Neutrophil (primary cell): Measurements from ENCODE around the gene SLC30A7.
"Not testable (repeated sequence)": the region's sequence is repeated elsewhere in the genome, so short reads cannot be mapped to it uniquely, and the experiment has no call there.

Experiments
- H3K27ac ChIP-seq: fragments of 200-600 bp; sonication (generic); 2 replicates; pipeline ENCODE4 v1.5.1; 2016; ENCODE audit warnings: mild to moderate bottlenecking, moderate library complexity
- H3K27me3 ChIP-seq: fragments of 200-600 bp; sonication (generic); 2 replicates; pipeline ENCODE4 v1.6.0; 2016; ENCODE audit warnings: mild to moderate bottlenecking
- H3K36me3 ChIP-seq: fragments of 200-600 bp; sonication (generic); 2 replicates; pipeline ENCODE4 v1.5.1; 2017
- H3K4me1 ChIP-seq, 2 experiments: fragments of 200-600 bp in 1 of 2; sonication (generic) in 1 of 2; 1 replicate in 1 of 2; 2 replicates in 1 of 2; pipeline versions ENCODE4 v1.5.1 to v1.6.1; 2013 to 2016; ENCODE audit warnings: low read depth in 1 of 2, low read length in 1 of 2, mild to moderate bottlenecking in 1 of 2, moderate library complexity in 1 of 2; ENCODE audit not compliant: control insufficient read depth in 1 of 2, insufficient read depth in 1 of 2
- H3K4me3 ChIP-seq, 2 experiments: fragments of 200-600 bp in 1 of 2; sonication (generic) in 1 of 2; 1 replicate in 1 of 2; 2 replicates in 1 of 2; pipeline ENCODE4 v1.5.1; 2013 to 2016; ENCODE audit warnings: low read depth in 1 of 2, low read length in 1 of 2, mild to moderate bottlenecking in 1 of 2, moderate library complexity in 1 of 2
- H3K9me3 ChIP-seq: fragments of 200-600 bp; sonication (generic); 2 replicates; pipeline ENCODE4 v1.5.1; 2016
- TF ChIP-seq, protein P1 (sequence below): fragments of 200-600 bp; sonication (generic); IDR thresholded peaks from 2 replicates; pipeline ENCODE4 v1.5.1; 2016; ENCODE audit warnings: antibody characterized with exemption

SLC30A7 gene, protein sequence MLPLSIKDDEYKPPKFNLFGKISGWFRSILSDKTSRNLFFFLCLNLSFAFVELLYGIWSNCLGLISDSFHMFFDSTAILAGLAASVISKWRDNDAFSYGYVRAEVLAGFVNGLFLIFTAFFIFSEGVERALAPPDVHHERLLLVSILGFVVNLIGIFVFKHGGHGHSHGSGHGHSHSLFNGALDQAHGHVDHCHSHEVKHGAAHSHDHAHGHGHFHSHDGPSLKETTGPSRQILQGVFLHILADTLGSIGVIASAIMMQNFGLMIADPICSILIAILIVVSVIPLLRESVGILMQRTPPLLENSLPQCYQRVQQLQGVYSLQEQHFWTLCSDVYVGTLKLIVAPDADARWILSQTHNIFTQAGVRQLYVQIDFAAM

DNA sequence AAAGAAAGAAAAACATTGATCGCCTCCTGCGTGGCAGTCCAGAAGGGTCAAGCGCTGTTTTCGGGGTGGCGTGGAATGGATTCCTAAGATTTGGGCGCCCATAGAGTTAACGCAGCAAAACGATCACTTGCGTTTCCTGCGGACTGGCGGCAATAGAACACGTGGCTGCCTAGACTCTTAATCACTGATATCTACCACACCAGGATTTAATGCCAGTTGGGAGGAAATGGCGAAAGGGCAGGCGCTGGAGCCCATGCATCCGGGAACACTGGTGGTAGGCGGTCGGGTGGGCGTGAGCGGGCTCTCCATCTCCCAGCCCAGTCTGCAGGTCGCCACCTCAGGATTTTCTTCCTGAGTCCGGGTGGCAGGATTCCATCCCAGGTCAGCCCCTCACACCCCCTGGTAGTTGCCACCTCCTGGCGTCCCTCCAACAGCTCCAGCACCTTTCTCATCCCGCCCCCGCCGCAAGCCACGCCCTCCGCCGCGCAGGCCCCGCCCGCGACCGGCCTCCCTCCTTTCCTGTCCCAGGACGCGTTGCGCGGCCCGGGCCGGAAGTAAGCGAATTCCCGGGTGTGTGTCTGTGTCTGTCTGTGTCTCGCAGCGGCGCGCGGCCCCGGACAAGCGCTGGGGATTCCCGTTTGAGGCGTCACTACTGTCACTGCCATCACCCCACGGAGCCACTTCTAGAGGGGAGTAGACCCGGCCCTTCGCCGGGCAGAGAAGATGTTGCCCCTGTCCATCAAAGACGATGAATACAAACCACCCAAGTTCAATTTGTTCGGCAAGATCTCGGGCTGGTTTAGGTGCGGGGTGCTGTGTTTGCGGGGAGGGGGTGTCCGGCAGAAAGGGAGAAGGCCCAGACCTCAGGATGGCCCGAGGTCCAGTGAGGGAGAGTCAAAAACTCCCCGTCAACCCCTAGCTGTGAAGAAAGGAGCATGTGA, at the start of gene SLC30A7:
TSS of gene SLC30A7 (plus strand) at position 551 of the 941 bp plus-strand sequence. CDS start at position 724, 173 bp downstream.
- TF ChIP-seq, protein P1, sequence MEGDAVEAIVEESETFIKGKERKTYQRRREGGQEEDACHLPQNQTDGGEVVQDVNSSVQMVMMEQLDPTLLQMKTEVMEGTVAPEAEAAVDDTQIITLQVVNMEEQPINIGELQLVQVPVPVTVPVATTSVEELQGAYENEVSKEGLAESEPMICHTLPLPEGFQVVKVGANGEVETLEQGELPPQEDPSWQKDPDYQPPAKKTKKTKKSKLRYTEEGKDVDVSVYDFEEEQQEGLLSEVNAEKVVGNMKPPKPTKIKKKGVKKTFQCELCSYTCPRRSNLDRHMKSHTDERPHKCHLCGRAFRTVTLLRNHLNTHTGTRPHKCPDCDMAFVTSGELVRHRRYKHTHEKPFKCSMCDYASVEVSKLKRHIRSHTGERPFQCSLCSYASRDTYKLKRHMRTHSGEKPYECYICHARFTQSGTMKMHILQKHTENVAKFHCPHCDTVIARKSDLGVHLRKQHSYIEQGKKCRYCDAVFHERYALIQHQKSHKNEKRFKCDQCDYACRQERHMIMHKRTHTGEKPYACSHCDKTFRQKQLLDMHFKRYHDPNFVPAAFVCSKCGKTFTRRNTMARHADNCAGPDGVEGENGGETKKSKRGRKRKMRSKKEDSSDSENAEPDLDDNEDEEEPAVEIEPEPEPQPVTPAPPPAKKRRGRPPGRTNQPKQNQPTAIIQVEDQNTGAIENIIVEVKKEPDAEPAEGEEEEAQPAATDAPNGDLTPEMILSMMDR = no peak
- Histone ChIP-seq H3K27ac (peak within 1 kb of the TSS; percentile 87), H3K4me1 (peaks cover 16 to 25% of the 10 kb centered on the region in 2 experiments), H3K27me3 (no peaks in the 10 kb centered on the region), H3K4me3 (peak within 1 kb of the TSS; percentile 76 to 99), H3K9me3 (no peaks in the 10 kb centered on the region), H3K36me3 (peaks cover 10% of the 10 kb centered on the region)

DNA sequence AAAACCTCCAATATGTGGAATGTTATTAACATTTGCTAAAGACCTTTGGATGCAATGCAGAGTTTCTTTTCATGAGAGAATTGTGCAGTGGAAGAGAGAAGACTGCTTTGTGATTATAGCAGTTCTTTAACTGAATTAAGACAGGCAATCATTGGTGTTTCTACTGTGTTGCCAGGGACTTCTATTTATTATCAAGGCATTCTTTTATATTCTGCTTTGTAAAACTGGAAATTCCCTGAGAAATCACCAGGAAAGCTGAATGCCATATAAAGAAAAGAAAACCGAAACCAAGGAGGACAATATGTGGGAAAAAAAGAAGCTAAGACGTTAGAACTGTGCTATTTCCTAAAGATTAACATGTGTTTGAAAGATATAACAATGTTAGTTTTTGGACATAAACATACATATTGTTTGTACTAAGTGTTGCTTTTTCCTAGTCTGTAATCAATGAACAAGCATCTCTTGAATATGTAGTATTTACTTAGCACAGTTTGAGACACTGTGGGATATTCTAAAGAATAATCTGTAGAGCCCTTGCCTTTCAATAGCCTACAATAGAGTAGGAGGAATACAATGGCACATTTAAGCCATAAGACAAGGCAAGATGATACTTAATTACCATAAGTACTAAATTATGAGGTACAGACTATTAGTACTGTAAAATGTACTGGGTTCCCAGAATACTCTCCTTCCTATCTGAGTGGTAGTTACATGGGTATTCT, 48.4 kb upstream of the SLC30A7 start:
- Histone ChIP-seq H3K36me3 (no peaks in the 10 kb centered on the region), H3K27ac (no peak overlapping the region), H3K27me3 (no peaks in the 10 kb centered on the region), H3K4me1 (no peaks in the 10 kb centered on the region), H3K4me3 (no peak overlapping the region), H3K9me3 (no peaks in the 10 kb centered on the region)
- TF ChIP-seq, protein P1 = no peak

DNA sequence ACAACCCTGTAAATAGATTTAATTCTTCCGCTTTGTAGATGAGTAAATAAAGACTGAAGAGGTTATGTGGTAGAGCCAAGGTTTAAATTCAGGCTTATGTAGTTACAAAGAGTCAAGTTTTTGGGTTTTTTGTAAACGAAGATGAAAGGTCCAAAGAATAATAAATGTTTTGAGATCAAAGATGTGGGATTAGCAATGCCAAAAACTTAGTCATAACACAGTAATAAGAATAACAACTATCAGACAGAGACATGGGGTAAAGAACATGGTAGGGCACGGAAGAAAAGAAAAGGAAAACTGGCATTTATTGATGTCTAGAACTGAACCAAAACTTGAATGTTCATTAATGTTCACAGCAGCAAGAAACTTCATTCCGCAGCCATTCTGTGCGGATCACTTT, 44.2 kb upstream of the SLC30A7 start:
- TF ChIP-seq, protein P1 = no peak
- H3K27ac ChIP-seq = no peak overlapping the region
- no peak overlapping the region for H3K4me3 ChIP-seq
- H3K9me3 ChIP-seq = no peaks in the 10 kb centered on the region
- H3K4me1 ChIP-seq = no peaks in the 10 kb centered on the region
- no peaks in the 10 kb centered on the region for H3K36me3 ChIP-seq
- H3K27me3 ChIP-seq = no peaks in the 10 kb centered on the region

DNA sequence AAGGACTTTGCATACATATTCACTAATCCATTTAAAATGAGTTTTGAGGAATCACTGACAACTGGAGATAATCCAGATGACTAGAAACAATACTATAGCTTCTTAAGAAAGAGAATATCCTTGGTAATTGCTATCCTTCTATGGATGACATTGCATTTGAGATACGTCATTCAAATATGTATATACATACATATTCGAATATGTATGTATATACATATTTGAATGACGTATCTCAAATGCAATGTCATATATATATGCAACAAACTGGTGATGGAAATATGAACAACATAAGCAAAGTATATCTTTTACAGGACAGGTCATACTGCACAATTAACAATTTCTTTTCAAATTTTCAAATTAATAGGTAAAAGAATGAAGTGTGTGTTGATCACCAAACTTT, 42.9 kb upstream of the SLC30A7 start:
- TF ChIP-seq, protein P1 = no peak

DNA sequence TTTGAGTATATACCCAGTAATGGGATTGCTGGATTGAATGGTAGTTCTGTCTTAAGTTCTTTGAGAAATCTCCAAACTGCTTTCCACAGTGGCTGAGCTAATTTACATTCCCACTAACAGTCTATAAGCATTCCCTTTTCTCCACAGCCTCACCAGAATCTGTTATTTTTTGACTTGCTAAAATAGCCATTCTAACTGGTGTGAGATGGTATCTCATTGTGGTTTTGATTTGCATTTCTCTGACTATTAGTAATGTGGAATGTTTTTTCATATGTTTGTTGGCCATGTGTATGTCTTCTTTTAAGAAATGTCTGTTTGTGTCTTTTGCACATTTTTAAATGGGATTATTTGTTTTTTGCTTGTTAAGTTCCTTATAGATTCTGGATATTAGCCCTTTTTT, 40.8 kb upstream of the SLC30A7 start:
- H3K9me3 ChIP-seq, H3K4me1 ChIP-seq, H3K4me3 ChIP-seq, H3K27me3 ChIP-seq, H3K36me3 ChIP-seq, H3K27ac ChIP-seq: not testable (repeated sequence)

More for the DNA sequence above, 42.9 kb upstream of the SLC30A7 start:
- H3K4me1 ChIP-seq = no peaks in the 10 kb centered on the region
- no peak overlapping the region for H3K4me3 ChIP-seq
- no peaks in the 10 kb centered on the region for H3K9me3 ChIP-seq
- H3K27me3 ChIP-seq = no peaks in the 10 kb centered on the region
- no peak overlapping the region for H3K27ac ChIP-seq
- H3K36me3 ChIP-seq = no peaks in the 10 kb centered on the region
